Left ventricle myocardium inferior (tissue), 1 donor: ENCODE measurements around the gene WDR20. TPM values are rescaled to one million over a fixed set of nuclear protein-coding genes. Genes with fewer than 3 reads are reported as not detected.

ENCODE experiments used
- DNase-seq: peaks from one replicate; pipeline ENCODE4 v3.0.0-alpha.2; 2020
- H3K27ac ChIP-seq: fragments of 200-600 bp; replicated peaks from 2 replicates; pipeline ENCODE4 v1.8.0; 2021
- H3K27me3 ChIP-seq: fragments of 200-600 bp; 2 replicates; pipeline ENCODE4 v1.8.0; 2021; ENCODE audit warnings: low read depth
- H3K36me3 ChIP-seq: fragments of 200-600 bp; 2 replicates; pipeline ENCODE4 v1.8.0; 2021
- H3K4me1 ChIP-seq: fragments of 200-600 bp; 2 replicates; pipeline ENCODE4 v1.8.0; 2021
- H3K4me3 ChIP-seq: fragments of 200-600 bp; 2 replicates; pipeline ENCODE4 v1.8.0; 2021; ENCODE audit warnings: mild to moderate bottlenecking, moderate library complexity
- H3K9me3 ChIP-seq: fragments of 200-600 bp; replicated peaks from 2 replicates; pipeline ENCODE4 v1.8.0; 2021
- intact Hi-C: fragments of 100-400 bp; cut with micrococcal nuclease; formaldehyde crosslinking; loops from one replicate; pipeline ENCODE4 v1.11.0; 2022
- total RNA-seq: library from RNA; stranded (reverse); fragmentation: NEBNext Ultra II Directional; extraction: Animal tissue kit (Norgen Biotek cat#: 25700); gene quantifications from one replicate; pipeline ENCODE4 v1.2.1, GENCODE V29; 2021
- TF ChIP-seq, protein P1 (sequence below): fragments of 200-600 bp; IDR thresholded peaks from 2 replicates; pipeline ENCODE4 v1.8.0; 2021; ENCODE audit warnings: antibody characterized with exemption, mild to moderate bottlenecking, borderline replicate concordance
- donor health status: DM: no; HTN: yes; CAD: no; lungs with severe emphysema.

WDR20 gene
- total RNA-seq, 1 donor from 2014 or later: 20.9 TPM

DNA sequence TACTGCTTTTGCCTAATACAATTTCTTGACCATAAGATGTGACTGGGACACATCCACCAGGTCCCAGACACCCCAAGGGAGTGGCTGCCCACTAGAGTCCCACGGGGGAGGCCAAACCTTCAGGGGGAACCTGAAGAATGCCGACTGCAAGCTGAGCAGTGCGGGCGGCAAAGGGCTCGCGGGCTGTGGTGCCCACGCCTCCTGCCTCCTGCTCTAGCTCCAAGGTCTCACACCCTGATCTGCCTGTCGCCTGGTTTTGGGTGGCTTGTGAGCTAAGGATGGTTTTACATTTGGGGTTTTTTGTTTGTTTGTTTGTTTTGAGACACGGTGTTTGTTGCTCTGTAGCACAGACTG, 90.0 kb downstream of the WDR20 start:
- no peak for DNase-seq
- H3K36me3 ChIP-seq: peaks cover 36% of the 10 kb centered on the region
- no peaks in the 10 kb centered on the region for H3K27me3 ChIP-seq
- H3K9me3 ChIP-seq: no peaks in the 10 kb centered on the region
- TF ChIP-seq, protein P1, sequence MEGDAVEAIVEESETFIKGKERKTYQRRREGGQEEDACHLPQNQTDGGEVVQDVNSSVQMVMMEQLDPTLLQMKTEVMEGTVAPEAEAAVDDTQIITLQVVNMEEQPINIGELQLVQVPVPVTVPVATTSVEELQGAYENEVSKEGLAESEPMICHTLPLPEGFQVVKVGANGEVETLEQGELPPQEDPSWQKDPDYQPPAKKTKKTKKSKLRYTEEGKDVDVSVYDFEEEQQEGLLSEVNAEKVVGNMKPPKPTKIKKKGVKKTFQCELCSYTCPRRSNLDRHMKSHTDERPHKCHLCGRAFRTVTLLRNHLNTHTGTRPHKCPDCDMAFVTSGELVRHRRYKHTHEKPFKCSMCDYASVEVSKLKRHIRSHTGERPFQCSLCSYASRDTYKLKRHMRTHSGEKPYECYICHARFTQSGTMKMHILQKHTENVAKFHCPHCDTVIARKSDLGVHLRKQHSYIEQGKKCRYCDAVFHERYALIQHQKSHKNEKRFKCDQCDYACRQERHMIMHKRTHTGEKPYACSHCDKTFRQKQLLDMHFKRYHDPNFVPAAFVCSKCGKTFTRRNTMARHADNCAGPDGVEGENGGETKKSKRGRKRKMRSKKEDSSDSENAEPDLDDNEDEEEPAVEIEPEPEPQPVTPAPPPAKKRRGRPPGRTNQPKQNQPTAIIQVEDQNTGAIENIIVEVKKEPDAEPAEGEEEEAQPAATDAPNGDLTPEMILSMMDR: no peak
- H3K4me3 ChIP-seq: no peak overlapping the region
- H3K27ac ChIP-seq: no peak overlapping the region
- intact Hi-C loops: no loop called here
- peaks cover 10% of the 10 kb centered on the region for H3K4me1 ChIP-seq

DNA sequence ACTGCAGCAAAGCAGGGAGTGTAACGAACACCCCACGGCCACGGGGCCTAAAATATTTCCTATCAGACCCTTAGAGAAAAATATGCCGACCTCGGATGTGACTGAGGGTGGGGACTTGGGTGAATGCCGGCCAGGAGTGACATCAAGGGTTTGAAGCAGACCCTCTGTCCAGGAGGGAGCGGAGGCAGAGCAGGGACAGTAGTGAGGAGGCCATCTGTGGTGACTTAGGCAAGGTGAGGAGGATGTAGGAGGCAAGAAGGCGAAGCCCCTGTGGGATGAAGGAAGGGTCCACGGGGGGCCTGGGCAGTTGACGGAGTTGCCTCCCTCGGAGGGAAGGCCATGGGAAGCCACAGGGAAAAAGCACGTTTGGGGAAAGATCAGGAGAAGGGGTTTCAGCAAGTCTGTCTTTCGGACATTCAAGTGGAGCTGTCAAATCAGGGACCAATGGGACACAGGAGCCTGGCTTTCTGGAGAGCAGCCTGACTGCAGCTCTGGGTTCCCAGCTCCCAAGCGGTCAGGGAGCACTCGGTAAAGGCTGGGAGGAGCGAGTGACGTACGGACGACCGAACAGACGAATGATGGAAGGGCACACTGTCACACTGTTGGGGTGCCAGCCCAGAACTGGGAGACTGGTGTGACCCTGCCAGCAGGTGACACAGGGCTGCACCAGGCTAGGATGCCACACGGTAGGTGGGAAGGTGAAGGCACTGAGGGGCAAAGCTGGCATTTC, 90.9 kb downstream of the WDR20 start:
- Histone ChIP-seq H3K36me3 (peaks cover 32% of the 10 kb centered on the region), H3K27me3 (no peaks in the 10 kb centered on the region), H3K27ac (no peak overlapping the region), H3K9me3 (no peaks in the 10 kb centered on the region), H3K4me1 (peaks cover 17% of the 10 kb centered on the region), H3K4me3 (no peak overlapping the region)
- TF ChIP-seq, protein P1: no peak
- no peak for DNase-seq
- intact Hi-C loops: no loop called here

DNA sequence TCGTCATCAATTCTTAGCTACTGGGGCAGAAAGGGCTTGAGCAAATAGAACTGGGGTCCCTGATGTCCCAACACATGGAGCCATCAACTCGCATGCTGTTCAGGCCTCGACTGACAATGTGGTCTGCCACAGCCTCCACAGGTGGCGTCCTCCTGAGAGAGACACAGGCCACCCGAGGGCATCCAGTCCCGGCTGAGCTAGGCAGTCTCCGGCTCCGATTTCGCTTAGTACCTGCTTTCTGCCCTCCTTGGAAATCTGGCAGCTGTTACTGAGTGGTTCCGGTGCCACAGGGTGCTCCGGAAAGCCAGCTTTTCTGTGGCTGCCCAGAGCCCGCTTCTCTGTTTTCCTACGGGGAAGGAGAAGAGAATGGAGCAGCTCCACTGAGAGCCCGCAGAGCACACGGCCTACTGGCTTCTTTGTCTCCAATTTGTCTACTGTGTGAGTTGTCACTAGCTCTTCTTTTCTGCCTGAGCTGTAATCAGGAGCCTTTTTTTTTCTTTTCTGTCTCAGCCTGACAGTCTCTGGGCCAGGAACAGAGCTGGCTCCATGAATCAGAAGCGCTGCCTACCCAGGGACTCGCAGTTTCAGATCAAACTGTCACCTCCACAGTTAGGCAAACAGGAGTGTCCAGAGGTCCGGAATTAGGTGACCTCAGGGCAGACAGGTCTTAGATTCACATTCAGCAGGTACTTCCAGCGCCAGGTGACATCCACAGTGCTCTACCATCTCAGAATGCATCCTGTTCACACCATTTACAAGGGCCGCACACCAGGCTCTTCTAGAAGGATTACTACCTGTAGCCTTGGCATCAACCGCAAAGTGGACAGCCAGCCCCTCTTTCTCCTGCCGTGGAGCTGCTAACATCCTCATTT, 92.0 kb downstream of the WDR20 start:
- no peaks in the 10 kb centered on the region for H3K9me3 ChIP-seq
- TF ChIP-seq, protein P1: no peak
- no peaks in the 10 kb centered on the region for H3K27me3 ChIP-seq
- peaks cover 17% of the 10 kb centered on the region for H3K4me1 ChIP-seq
- H3K27ac ChIP-seq: no peak overlapping the region
- no peak for DNase-seq
- no peak overlapping the region for H3K4me3 ChIP-seq
- H3K36me3 ChIP-seq: peaks cover 32% of the 10 kb centered on the region
- intact Hi-C loops: no loop called here

DNA sequence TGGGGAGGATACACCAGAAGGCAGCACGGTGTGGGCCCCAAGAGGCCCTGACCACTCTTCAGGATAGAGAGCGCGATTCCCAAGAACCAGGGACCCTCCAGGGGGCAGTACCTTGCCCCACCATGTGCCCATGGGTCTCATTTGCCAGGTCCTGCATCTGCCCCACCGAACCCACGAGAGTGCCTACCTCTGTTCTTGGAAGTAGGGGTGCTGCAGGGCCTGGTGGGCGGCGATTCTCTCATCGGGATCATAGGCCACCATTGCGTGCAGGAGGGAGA, 92.6 kb downstream of the WDR20 start:
- intact Hi-C loops: no loop called here

DNA sequence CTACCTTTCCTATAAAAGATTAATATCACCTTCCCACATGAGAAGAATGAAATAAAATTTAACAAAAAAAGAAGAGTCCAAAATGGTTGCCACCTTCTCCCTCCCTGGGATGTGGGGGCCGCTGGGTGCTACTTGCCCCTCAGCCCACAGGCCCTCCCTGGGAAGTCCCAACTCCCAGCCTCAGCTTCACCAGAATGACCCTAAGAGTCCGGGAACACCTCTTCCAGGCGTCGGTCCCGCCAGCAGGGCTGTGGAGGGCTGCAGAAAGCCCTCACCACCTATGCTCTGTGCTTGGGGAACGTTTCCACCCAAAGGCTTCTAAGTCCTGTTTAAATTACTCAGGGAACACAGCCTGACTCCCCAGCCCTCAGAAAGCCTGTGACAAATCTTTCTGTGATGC, 93.4 kb downstream of the WDR20 start:
- no peak overlapping the region for H3K4me3 ChIP-seq
- intact Hi-C loops: no loop called here

More for the DNA sequence above, 92.6 kb downstream of the WDR20 start:
- Histone ChIP-seq H3K9me3 (no peaks in the 10 kb centered on the region), H3K27ac (no peak overlapping the region), H3K4me1 (peaks cover 11% of the 10 kb centered on the region), H3K36me3 (peaks cover 32% of the 10 kb centered on the region), H3K27me3 (no peaks in the 10 kb centered on the region), H3K4me3 (no peak overlapping the region)
- no peak for DNase-seq
- TF ChIP-seq, protein P1: no peak

More for the DNA sequence above, 93.4 kb downstream of the WDR20 start:
- no peak for DNase-seq
- no peak overlapping the region for H3K27ac ChIP-seq
- no peaks in the 10 kb centered on the region for H3K9me3 ChIP-seq
- peaks cover 7% of the 10 kb centered on the region for H3K4me1 ChIP-seq
- TF ChIP-seq, protein P1: no peak
- no peaks in the 10 kb centered on the region for H3K27me3 ChIP-seq
- peaks cover 32% of the 10 kb centered on the region for H3K36me3 ChIP-seq
